ENCODE measurements around the gene ASCL5. TPM values are rescaled to one million over a fixed set of nuclear protein-coding genes. Genes with fewer than 3 reads are reported as not detected.

Gene ASCL5
- total and polyA plus RNA-seq, 3 experiments from 2014 or later, result 0.22 TPM; not detected in 2

- no peaks in the 10 kb centered on the region for H3K27me3 ChIP-seq (ENCODE audit: insufficient read depth, low read length, poor library complexity, severe bottlenecking)
- DNase-seq, result peak in 1 of 5 donors; percentile 43
- H3K27ac ChIP-seq (ENCODE audit: low read depth, low read length), result no peak overlapping the region
- Mint-ChIP-seq H3K36me3 (peaks cover 0 to 4% (median 0%) of the 10 kb centered on the region in 3 donors), H3K27me3 (peaks cover 0 to 1% of the 10 kb centered on the region in 2 donors), H3K27ac (peak overlapping the region in 1 of 8 donors; percentile 60), H3K9me3 (no peaks in the 10 kb centered on the region), H3K4me3 (peak overlapping the region in 6 of 7 donors; percentile 20 to 97 (median 55)), H3K4me1 (peaks cover 13 to 38% (median 34%) of the 10 kb centered on the region in 3 donors)
- peak overlapping the region; percentile 19 for H3K4me3 ChIP-seq (ENCODE audit: low read length)
- H3K36me3 ChIP-seq (ENCODE audit: insufficient read depth, low read length), result no peaks in the 10 kb centered on the region
- ChIA-PET POLR2A (no interaction called here), CTCF (interaction anchor here (1.4 to 3.3 kb wide), 6 partner anchors 9 to 781 kb away, joined by 3 to 26 read pairs (median 14); no protein-coding TSS in a partner anchor)
- H3K4me1 ChIP-seq (ENCODE audit: insufficient read depth, low read length), result peaks cover 13% of the 10 kb centered on the region
- no peaks in the 10 kb centered on the region for H3K9me3 ChIP-seq (ENCODE audit: low read length)
These were observed 11.5 kb downstream of the ASCL5 start for GRCh38 chr1:201115390-201115937.

- ChIA-PET POLR2A (interaction anchor here (1.0 kb wide), 1 partner anchor 40 kb away, joined by 9 read pairs; the partner anchor contains the start of gene TMEM9), CTCF (interaction anchor here (0.6 to 3.3 kb wide), 18 partner anchors 10 to 782 kb away, joined by 3 to 26 read pairs (median 5); partner anchors contain the start of genes KIF21B and TMEM9)
- Mint-ChIP-seq H3K4me3 (peak overlapping the region; percentile 84 to 97 (median 92)), H3K36me3 (peaks cover 0 to 4% (median 0%) of the 10 kb centered on the region in 3 donors), H3K27ac (peak overlapping the region in 7 of 8 donors; percentile 72 to 94 (median 85)), H3K9me3 (no peaks in the 10 kb centered on the region), H3K27me3 (peaks cover 0 to 1% of the 10 kb centered on the region in 2 donors), H3K4me1 (peaks cover 9 to 28% (median 25%) of the 10 kb centered on the region in 3 donors)
- H3K27ac ChIP-seq (ENCODE audit: low read depth, low read length), result peak overlapping the region; percentile 47
- no peaks in the 10 kb centered on the region for H3K27me3 ChIP-seq (ENCODE audit: insufficient read depth, low read length, poor library complexity, severe bottlenecking)
- H3K4me3 ChIP-seq (ENCODE audit: low read length), result peak overlapping the region; percentile 92
- DNase-seq, result peak; percentile 46 to 78 (median 63)
- no peaks in the 10 kb centered on the region for H3K36me3 ChIP-seq (ENCODE audit: insufficient read depth, low read length)
- H3K9me3 ChIP-seq (ENCODE audit: low read length), result no peaks in the 10 kb centered on the region
- peaks cover 9% of the 10 kb centered on the region for H3K4me1 ChIP-seq (ENCODE audit: insufficient read depth, low read length)
These were observed 12.5 kb downstream of the ASCL5 start for GRCh38 chr1:201114245-201115131.

GRCh38 chr1:201113451-201114244, 13.3 kb downstream of the ASCL5 start:
- H3K4me3 ChIP-seq (ENCODE audit: low read length), result peak overlapping the region; percentile 92

GRCh38 chr1:201112926-201113325, 14.1 kb downstream of the ASCL5 start:
- POLR2A ChIA-PET, result no interaction called here
- peaks cover 8% of the 10 kb centered on the region for H3K4me1 ChIP-seq (ENCODE audit: insufficient read depth, low read length)
- CTCF ChIA-PET, result interaction anchor here (1.1 to 3.3 kb wide), 4 partner anchors 27 to 491 kb away, joined by 4 to 26 read pairs (median 19); no protein-coding TSS in a partner anchor
- Mint-ChIP-seq H3K9me3 (no peaks in the 10 kb centered on the region), H3K4me1 (peaks cover 9 to 22% (median 20%) of the 10 kb centered on the region in 3 donors), H3K27ac (peak overlapping the region in 2 of 8 donors; percentile 44 to 61), H3K27me3 (peaks cover 0 to 1% of the 10 kb centered on the region in 2 donors), H3K4me3 (peak overlapping the region in 6 of 7 donors; percentile 50 to 93 (median 58)), H3K36me3 (peaks cover 0 to 4% (median 0%) of the 10 kb centered on the region in 3 donors)
- no peaks in the 10 kb centered on the region for H3K27me3 ChIP-seq (ENCODE audit: insufficient read depth, low read length, poor library complexity, severe bottlenecking)
- no peak overlapping the region for H3K27ac ChIP-seq (ENCODE audit: low read depth, low read length)
- H3K9me3 ChIP-seq (ENCODE audit: low read length), result no peaks in the 10 kb centered on the region
- no peak overlapping the region for H3K4me3 ChIP-seq (ENCODE audit: low read length)
- no peak for DNase-seq
- H3K36me3 ChIP-seq (ENCODE audit: insufficient read depth, low read length), result no peaks in the 10 kb centered on the region

More at GRCh38 chr1:201113451-201114244, 13.3 kb downstream of the ASCL5 start:
- H3K27me3 ChIP-seq (ENCODE audit: insufficient read depth, low read length, poor library complexity, severe bottlenecking), result no peaks in the 10 kb centered on the region
- Mint-ChIP-seq H3K4me1 (peaks cover 9 to 22% (median 20%) of the 10 kb centered on the region in 3 donors), H3K27me3 (peaks cover 0 to 1% of the 10 kb centered on the region in 2 donors), H3K9me3 (no peaks in the 10 kb centered on the region), H3K27ac (peak overlapping the region in 6 of 8 donors; percentile 30 to 94 (median 88)), H3K4me3 (peak overlapping the region; percentile 84 to 97 (median 92)), H3K36me3 (peaks cover 0 to 4% (median 0%) of the 10 kb centered on the region in 3 donors)
- no peaks in the 10 kb centered on the region for H3K36me3 ChIP-seq (ENCODE audit: insufficient read depth, low read length)
- DNase-seq, result no peak
- CTCF ChIA-PET, result interaction anchor here (0.9 to 3.3 kb wide), 17 partner anchors 11 to 783 kb away, joined by 3 to 26 read pairs (median 5); partner anchors contain the start of genes KIF21B and TMEM9
- H3K9me3 ChIP-seq (ENCODE audit: low read length), result no peaks in the 10 kb centered on the region
- no peak overlapping the region for H3K27ac ChIP-seq (ENCODE audit: low read depth, low read length)
- peaks cover 8% of the 10 kb centered on the region for H3K4me1 ChIP-seq (ENCODE audit: insufficient read depth, low read length)
- POLR2A ChIA-PET, result interaction anchor here (1.0 kb wide), 1 partner anchor 41 kb away, joined by 9 read pairs; the partner anchor contains the start of gene TMEM9

- DNase-seq, result peak in 1 of 5 donors; percentile 46
- Mint-ChIP-seq H3K27me3 (peaks cover 0 to 1% of the 10 kb centered on the region in 2 donors), H3K9me3 (no peaks in the 10 kb centered on the region), H3K4me1 (peaks cover 7 to 22% (median 20%) of the 10 kb centered on the region in 3 donors), H3K4me3 (peak within 1 kb of the TSS; percentile 50 to 93 (median 64)), H3K36me3 (peaks cover 0 to 4% (median 0%) of the 10 kb centered on the region in 3 donors), H3K27ac (peak within 1 kb of the TSS in 2 of 8 donors; percentile 44 to 61)
- POLR2A ChIA-PET, result no interaction called here
- CTCF ChIA-PET, result no interaction called here
- peaks cover 8% of the 10 kb centered on the region for H3K4me1 ChIP-seq (ENCODE audit: insufficient read depth, low read length)
- H3K27me3 ChIP-seq (ENCODE audit: insufficient read depth, low read length, poor library complexity, severe bottlenecking), result no peaks in the 10 kb centered on the region
- no peak within 1 kb of the TSS for H3K4me3 ChIP-seq (ENCODE audit: low read length)
- H3K27ac ChIP-seq (ENCODE audit: low read depth, low read length), result no peak within 1 kb of the TSS
- no peaks in the 10 kb centered on the region for H3K9me3 ChIP-seq (ENCODE audit: low read length)
- H3K36me3 ChIP-seq (ENCODE audit: insufficient read depth, low read length), result no peaks in the 10 kb centered on the region
These were observed 14.7 kb downstream of the ASCL5 start, which contains the start of gene CACNA1S for GRCh38 chr1:201112173-201112731. CACNA1S (minus strand) TSS chr1:201112426; CDS start chr1:201112339, 87 bp downstream.

GRCh38 chr1:201111672-201112071, 15.3 kb downstream of the ASCL5 start:
- H3K36me3 Mint-ChIP-seq, result peaks cover 0 to 4% (median 0%) of the 10 kb centered on the region in 3 donors
- DNase-seq, result peak in 1 of 5 donors; percentile 18

More at GRCh38 chr1:201111672-201112071, 15.3 kb downstream of the ASCL5 start:
- Mint-ChIP-seq H3K27ac (no peak overlapping the region), H3K9me3 (no peaks in the 10 kb centered on the region), H3K4me1 (peaks cover 7 to 22% (median 20%) of the 10 kb centered on the region in 3 donors), H3K4me3 (no peak overlapping the region), H3K27me3 (peaks cover 0 to 1% of the 10 kb centered on the region in 2 donors)
- ChIA-PET POLR2A (no interaction called here), CTCF (interaction anchor here (1.2 kb wide), 2 partner anchors 8 to 11 kb away, joined by 3 read pairs; no protein-coding TSS in a partner anchor)
- no peaks in the 10 kb centered on the region for H3K9me3 ChIP-seq (ENCODE audit: low read length)
- H3K4me3 ChIP-seq (ENCODE audit: low read length), result no peak overlapping the region
- H3K36me3 ChIP-seq (ENCODE audit: insufficient read depth, low read length), result no peaks in the 10 kb centered on the region
- H3K27me3 ChIP-seq (ENCODE audit: insufficient read depth, low read length, poor library complexity, severe bottlenecking), result no peaks in the 10 kb centered on the region
- H3K27ac ChIP-seq (ENCODE audit: low read depth, low read length), result no peak overlapping the region
- peaks cover 8% of the 10 kb centered on the region for H3K4me1 ChIP-seq (ENCODE audit: insufficient read depth, low read length)
